Hematopoietic multipotent progenitor cell treated with erythropoietin and hydrocortisone succinate and interleukin-3 and kit ligand, for 6 days (in vitro differentiated cells): Measurements from ENCODE around the gene GSTO1.
"Not testable (repeated sequence)": the region's sequence is repeated elsewhere in the genome, so short reads cannot be mapped to it uniquely, and the experiment has no call there.

Experiments used
- DNase-seq: peaks from one replicate; pipeline ENCODE4 v3.0.0-alpha.2; 2015

Gene GSTO1

DNA sequence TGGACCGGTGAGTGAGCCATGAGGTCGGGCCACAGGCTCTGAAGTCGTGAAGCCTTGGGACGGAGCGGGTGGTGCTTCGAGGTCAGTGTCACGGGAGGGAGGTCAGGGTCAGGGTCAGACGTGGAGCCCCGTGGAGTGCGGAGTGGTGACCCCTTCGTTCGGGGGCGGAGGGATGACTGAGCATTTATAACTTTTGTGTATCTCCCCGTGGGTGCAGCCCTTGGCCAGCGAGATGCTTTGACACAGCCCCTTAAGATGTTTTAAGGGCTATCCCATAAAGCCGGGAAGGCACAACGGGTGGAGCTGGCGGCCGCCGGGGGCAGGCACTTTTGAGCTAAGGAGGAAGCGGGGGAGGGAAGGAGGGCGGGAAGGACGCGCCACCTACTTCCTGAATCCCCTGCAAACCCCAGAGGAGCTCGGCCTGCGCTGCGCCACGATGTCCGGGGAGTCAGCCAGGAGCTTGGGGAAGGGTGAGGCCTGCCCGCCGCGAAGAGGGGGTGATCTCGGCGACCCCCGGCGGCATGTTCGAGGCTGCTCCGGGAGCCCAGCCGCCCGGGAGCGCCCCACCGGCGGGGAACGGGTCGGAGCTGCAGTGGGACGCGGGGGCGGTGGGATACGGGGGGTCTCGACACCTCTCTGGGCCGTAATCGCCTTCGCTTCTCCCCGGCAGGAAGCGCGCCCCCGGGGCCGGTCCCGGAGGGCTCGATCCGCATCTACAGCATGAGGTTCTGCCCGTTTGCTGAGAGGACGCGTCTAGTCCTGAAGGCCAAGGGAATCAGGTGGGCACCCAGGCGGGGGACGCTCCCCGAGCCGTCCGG is at the start of gene GSTO1:
TSS of gene GSTO1 (plus strand) at position 400 of the 818 bp plus-strand sequence. CDS start at position 437, 37 bp downstream.
- peak; percentile 92 for DNase-seq

DNA sequence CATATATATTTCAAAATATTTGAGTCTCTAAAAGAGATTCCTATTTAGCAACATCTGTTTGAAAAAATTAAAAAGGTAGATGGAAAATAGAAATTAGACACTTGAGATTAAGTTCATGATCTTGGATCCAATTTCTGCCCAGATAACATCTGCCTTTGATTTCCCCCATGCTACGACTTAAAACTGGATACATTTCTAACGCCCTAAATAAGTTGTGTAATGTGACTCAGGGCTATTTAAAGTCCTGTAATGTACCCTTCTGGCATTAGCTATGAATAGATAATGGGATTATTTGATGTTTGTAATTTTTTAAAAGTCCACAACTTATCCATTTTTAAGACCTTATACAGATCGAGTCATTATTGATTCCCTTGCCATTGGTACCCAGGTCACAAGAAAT is 46.0 kb upstream of the GSTO1 start:
- no peak for DNase-seq

DNA sequence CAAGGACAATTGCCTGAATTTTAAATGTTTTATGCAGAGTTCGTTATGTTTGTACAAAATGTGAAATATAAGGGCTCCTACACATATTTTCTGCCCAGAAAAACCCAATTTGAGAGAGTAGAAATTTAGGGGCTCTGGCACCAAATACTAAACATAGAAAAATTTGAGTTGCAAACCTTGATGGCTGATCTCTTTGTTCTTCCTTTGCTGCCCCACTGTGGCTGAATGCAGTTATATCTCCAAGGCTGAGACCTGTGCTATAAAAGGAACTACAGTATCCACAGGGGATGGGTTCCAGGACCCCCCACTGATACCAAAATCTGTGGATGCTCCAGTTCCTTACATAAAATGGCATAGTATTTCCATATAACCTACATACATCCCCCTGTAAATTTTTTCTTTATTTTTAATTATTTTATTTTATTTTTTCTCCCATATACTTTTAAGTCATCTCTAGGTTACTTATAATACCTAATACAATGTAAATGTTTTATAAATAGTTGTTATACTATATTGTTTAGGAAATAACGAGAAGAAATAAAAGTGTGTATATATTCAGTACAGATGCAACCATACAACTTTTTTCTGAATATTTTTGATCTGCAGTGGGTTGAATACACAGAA is 45.0 kb upstream of the GSTO1 start:
- peak; percentile 81 for DNase-seq

DNA sequence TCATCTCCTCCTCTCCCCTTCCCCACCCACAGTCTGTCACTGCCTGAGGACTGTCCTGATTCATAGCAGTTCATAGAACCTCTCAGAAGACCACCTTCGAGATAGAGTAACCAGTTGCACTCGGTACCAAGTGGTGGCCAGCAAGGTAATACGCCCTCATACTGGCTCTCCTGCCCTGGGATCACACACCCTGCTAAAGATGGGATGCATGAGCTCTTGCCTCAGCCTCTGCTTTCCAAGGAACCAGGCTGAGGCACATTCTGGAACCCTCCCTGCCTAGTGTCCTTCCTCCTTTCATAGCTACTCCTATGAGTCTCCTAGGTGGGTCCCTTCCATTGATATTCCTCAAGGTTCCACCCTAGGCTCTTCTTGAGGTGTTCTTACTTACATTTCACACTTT is 38.1 kb upstream of the GSTO1 start:
- DNase-seq: no peak

DNA sequence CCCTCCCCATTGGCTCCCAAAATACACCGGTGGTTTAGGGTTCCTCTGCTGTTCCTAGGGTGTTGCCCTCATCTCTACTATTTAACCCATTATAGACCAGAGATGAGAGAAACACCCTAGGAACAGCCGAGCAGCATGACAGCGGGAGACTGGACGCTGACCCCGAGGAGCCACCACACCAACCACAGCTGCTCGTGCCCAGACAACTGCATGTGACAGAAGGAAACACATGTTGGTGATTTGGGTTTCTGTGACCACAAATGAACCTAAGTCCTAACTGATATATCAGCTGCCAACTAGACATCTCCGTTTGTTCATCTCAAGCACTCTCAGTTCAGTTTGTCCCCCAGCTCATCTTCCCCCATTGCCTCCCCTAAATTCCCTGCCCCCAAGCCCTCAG is 35.9 kb upstream of the GSTO1 start:
- peak; percentile 50 for DNase-seq

DNA sequence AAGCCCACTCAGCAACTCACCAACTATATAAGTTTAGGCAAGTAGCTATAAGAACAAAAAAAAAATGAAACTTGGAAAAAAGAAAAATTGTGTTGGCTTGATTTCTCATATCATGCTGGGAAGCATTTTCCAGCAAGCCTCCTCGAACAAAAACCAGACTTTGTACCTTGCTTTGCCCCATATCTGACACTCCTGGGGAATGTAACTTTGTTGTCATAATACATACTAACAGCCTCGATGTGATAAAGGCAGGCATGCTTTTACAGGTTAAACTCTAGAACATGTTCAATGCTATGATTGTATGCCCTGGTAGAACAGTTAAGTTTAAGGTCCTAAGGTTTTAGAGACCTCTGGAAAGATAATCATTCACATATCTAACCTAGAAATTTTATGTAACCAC is 34.2 kb upstream of the GSTO1 start:
- DNase-seq: no peak

DNA sequence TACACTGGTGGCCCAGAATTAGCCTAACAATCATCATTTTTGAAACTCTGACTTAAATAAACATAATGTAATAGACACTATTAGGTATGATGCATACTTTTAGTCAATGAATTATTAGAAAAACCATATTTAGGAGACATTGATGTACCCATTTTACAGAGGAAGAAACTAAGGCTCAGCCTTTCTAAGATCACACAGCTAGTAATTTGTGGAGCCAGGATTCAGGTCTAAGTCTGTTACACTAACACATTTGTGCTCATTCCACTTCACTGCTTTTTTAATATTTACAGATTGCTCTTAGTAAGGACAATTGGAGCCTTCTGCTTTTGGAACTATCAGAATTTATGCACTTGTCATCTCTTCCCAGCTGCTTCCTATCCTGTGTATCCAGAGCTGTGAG is 31.4 kb upstream of the GSTO1 start:
- DNase-seq: no peak

DNA sequence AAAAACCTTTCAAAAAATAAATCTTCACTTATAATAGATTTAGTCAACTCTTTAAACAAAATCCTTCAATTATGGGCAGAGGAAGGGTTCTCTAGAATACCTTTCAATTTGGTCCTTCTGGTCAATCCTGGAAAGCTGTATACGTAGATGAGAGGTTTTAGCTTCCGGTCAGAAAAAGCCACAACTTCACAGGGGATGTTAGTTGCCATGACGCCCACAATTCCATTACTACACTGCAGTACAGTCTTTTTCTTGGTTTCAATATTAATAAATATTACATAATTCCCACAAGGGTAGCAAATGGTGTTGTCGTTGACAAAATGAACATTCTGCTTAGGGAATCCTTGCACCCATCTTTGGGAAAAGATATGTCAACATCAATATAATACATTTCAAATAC is 24.2 kb upstream of the GSTO1 start:
- DNase-seq: no peak

DNA sequence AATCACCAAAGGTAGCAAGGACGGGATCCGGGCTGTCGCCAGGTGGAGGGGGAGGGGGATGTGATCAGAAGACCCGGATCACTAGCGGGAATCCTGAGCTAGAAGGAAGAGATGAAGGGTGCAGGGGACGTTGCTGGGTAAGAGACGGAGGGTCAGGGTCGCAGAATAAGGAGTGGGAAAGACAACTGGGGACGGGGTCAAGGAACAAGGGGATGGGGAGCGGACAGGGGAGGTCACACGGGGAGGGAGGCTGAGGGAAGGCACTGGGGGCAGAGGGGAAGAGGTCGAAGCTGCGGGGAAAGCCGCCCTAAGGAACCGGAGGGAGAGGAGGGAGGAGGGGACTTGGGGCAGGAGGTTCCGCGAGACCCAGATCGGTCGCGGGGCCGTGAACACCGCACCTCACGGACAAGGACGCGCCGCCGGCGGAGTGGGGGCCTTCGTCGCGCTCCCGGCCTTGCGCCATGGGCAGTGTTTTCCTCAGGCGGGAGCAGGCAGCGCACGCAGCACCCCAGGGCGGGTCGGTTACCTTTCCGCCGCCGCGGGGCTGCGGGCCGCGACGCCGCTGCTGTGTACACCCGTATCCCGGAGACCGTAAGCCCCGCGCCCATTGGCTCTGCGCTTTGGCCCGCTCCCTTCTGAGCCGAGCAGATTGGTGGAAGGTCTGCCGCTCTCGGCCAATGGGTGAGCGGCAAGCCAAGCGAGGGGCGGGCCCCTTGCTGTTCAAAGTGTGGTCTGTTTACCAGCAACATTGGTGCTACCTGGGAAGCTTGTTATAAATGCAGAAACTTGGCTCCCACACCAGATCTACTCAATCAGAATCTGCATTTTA is 22.7 kb upstream of the GSTO1 start, which contains the start of gene CFAP43:
TSS of gene CFAP43 (minus strand) at position 581 of the 829 bp plus-strand sequence. CDS start at position 463, 118 bp downstream.
- DNase-seq: peak; percentile 98

DNA sequence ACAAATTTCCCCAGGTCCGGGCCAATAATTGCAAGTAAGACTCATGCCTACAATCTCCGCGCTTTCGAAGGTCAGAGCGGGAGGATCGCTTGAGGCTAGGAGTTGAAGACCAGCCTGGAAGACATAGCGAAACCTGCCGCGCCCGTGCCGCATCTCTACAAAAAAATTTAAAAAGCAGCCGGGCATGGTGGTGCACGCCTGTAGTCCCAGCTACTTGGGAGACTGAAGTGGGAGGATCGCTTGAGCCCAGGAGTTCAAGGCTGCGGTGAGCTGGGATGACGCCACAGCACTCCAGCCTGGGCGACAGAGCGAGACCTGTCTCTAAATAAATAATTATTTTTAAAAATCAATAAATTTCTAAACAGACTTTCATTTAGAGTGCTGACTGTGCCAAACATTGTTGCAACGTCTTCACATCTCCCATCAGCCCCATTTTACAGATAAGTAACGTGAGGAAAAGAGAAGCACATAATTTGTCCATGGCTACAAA is 22.0 kb upstream of the GSTO1 start:
- DNase-seq: no peak

DNA sequence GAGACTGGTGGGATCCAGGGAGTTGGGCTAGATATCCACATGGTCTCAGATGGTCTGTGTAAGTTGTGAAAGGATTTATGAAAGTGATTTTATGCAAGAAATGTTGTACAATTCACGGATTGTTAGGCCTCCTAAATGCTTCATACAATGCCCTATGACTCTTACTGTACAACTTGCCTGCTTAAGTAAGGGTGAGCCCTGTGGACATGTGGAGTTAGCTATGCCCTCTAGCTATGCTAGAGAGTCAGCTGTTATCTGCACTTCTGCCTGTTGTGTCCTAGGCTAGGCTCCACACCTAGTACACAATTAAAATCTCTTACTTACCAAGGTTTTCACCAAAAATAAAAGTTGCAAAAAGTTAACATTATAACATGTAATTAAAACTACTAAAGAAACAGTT is 20.9 kb upstream of the GSTO1 start:
- peak; percentile 38 for DNase-seq

DNA sequence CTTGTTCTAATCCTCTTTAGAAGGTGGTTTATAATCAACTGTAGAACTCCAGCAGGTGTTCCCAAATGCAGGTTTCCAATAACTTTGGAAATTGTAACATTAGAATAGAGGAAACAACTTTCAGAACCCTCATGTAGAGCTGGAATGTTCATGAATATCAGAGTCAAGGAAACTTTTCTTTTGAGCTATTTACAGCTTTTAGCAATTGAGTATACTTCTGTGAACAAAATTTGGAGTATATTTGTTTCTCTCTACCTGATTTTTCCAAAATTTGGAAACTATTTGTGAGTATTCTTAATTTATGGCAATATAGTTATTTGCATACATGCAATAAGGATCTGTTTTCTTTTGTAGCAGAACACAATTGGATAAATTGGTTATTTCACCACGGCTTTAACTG is 19.8 kb upstream of the GSTO1 start:
- DNase-seq: no peak

DNA sequence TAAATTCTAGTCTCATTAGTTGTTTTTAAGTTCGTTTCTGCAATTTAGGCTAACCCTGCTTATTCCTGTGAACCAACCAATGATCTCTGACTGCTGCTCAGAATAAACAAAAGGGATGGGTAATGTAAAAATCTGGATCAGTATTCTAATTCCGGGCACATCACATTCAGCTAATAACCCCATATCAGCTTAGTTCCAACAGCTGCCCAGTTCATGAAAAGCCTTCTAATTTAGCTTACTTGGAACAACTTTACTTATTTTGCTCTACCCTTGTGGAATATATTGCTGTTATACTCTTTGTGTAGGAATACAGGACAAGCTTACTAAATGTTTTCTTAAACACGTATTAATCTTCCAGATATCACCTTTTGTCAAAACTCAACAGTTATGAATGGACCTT is 18.9 kb upstream of the GSTO1 start:
- no peak for DNase-seq

DNA sequence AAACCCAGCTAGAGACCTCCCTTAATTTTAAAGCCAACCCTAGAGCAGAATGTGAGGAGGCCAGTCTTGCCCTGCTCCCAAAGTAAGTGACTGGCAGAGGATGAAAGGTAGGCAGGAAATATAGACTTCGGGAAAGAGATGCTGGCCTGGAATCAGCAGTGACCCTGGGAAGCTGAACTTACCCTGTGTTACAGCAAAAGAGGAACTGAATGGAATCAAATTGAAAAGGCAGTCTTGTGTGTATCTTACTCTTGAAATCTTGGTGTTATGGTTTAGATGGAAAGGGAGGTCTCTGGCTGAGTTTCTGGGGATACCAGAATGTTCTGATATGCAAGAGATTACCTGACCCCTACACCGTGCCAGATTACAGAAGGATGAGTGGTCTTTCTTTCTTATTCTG is 14.6 kb upstream of the GSTO1 start:
- DNase-seq: peak; percentile 24

DNA sequence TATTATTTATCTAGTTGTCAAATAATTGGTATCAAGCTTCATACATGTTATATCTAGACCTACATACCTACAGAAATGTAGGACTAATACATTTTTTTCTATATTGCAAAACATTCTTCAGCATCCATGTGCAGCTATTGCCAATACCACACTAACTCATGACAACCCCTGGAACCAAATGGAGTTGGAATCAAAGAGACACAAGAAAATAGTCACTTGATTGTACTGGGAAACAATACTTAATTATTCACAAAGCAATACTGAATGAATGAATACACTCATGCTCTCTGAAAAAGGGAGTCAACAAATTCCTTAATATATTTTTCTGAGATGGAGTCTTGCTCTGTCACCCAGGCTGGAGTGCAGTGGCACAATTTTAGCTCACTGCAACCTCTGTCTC is 12.1 kb upstream of the GSTO1 start:
- DNase-seq: no peak

DNA sequence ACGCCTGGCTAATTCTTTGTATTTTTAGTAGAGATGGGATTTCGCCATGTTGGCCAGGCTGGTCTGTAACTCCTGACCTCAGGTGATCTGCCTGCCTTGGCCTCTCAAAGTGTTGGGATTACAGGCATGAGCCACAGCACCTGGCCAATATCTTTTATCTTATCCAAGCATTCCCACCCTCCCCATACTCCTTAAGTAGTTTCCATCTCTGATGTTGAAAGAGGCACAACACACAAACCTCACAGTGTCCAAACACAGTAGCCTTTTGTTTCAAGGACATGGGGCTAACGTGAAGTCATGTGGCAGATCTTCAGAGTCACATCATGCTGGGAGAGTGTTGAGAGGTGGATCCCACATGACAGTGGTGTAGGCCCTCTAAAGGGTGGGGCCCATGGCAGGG is 11.7 kb upstream of the GSTO1 start:
- DNase-seq: not testable (repeated sequence)

DNA sequence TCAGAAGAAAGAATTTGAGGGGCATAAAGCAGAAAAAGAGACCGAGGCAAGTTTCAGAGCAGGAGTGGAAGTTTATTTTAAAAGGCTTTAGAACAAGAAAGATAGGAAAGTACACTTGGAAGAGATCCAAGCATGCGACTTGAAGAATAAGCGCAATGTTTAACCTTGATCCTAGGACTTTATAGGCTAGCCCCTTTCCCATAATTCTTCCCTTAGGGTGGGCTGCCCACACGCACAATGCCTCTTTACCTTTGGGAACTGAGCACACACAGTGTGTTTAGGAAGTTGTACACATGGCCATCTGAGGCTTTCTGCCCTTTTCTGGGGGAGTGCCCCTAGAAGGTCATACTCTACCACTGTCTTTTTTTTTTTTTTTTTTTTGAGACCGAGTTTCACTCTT is 11.2 kb upstream of the GSTO1 start:
- no peak for DNase-seq

DNA sequence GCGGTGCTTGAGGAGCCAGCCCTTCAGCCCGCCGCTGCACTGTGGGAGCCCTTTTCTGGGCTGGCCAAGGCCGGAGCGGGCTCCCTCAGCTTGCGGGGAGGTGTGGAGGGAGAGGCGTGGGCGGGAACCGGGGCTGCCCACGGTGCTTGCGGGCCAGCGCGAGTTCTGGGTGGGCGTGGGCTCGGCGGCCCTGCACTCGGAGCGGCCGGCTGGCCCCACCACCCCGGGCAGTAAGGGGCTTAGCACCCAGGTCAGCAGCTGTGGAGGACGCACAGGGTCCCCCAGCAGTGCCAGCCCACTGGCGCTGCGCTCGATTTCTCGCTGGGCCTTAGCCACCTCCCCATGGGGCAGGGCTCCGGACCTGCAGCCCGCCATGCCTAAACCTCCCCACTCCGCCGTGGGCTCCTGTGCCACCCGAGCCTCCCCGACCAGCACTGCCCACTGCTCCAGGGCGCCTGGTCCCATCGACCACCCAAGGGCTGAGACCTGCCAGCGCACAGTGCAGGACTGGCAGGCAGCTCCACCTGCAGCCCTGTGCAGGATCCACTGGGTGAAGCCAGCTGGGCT is 9.5 kb upstream of the GSTO1 start:
- DNase-seq: no peak

DNA sequence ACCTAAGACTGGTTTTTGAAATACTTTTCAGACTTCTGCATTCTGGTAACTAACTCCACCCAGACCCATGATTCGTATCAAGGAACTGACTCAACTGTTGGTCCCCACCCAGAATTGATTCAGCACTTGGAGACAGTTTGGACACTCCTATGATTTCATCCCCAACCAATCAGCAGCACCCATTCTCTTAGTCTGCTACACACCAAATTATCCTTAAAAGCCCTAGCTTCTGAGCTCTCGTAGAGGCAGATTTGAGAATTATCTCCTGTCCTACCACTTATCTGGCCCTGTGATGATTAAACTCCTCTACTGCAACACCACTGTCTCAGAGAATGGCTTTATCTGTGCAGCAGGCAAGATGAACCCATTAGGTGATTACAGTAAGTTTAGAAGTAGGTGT is 7.7 kb upstream of the GSTO1 start:
- DNase-seq: peak; percentile 98

DNA sequence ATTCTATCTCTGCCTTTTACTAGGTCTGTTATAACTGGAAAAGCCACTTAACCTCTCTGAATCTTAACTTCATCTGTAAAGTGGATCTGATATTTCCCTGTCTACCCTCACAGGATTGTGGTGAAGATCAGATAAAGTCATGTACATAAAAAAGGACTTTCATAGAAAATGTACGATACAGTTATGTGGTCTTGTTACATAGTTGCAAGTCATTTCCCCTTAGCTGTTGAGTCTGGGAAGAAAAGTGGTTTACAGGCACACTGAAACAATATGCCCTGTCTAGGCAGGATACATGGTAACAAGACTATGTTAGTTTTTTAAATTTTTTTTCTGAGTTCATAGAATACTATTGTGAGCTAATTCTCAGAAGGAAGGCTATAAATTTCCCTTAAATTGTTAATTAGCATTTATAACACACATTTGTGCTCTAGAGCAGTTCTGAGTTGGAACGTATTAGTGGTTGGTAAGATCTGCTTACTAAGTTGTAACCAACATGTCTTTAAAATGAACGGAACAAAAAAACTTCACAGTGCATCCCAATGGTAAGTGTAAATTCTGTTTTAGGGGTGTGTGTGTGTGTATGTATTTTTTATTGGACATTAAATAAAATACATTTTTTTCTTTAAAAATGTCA is 7.1 kb upstream of the GSTO1 start:
- DNase-seq: peak; percentile 81

DNA sequence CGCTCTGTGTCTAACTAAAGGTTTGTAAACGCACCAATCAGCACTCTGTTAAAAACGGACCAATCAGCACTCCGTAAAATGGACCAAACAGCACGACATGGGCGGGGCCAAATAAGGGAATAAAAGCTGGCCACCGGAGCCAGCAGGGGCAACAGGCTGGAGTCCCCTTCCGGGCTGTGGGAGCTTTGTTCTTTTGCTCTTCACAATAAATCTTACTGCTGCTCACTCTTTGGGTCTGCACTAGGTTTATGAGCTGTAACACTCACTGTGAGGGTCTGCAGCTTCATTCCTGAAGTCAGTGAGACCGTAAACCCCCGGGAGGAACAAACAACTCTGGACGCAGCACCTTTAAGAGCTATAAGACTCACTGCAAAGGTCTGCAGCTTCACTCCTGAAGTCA is 5.8 kb upstream of the GSTO1 start:
- not testable (repeated sequence) for DNase-seq

DNA sequence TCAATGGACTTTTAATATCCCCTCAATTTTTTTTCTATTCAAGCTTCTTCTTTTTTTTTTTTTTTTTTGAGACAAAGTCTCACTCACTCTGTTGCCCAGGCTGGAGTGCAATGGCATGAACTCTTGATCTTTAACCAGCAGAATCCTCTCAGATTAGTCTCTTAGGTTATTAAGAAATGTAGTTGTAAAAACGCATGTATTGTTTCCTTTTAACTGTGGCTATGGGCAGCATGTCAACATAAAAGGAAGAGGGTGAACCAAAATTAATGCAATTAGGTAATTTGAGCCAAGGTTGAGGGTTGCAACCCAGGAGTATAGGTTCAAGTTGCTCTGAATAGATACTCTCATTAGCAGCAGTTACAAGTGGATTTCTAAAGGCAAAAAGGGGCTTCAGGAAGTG is 4.3 kb upstream of the GSTO1 start:
- DNase-seq: peak; percentile 21

DNA sequence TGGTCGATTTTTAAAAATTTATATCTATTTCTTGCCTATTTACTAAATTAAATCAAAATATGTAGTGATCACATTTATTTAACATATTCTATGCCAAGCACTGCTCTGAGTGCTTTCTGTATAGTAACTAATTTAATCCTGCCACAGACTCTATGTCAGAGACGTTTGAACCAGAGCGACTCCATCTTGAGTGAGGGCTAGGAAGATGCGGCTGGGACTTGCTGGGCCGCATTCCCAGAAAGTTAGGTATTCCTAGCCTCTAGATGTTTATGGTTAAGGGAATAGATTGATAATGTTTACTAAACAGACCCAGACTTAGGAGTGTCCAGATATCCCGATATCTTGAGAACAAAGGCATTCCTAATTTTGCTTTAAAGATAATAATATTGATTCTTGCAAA is 3.2 kb upstream of the GSTO1 start:
- no peak for DNase-seq
